Astrocyte (in vitro differentiated cells and primary cell): ENCODE measurements around the gene ENOX1.

Source experiments
- EZH2 ChIP-seq: IDR thresholded peaks from 2 replicates; pipeline ENCODE4 v1.6.1; 2012; ENCODE audit warnings: mild to moderate bottlenecking, low read length, inconsistent platforms; ENCODE audit not compliant: insufficient read depth
- TF ChIP-seq, protein P1 (sequence below): IDR thresholded peaks from 2 replicates; pipeline ENCODE4 v1.5.1; 2011; ENCODE audit warnings: low read depth, mild to moderate bottlenecking, inconsistent platforms, low read length, moderate library complexity; ENCODE audit not compliant: insufficient read depth

GRCh38 chr13:43730642-43731041 lies 56.1 kb downstream of the ENOX1 start:
- TF ChIP-seq EZH2 = no peak
- TF ChIP-seq, protein P1, sequence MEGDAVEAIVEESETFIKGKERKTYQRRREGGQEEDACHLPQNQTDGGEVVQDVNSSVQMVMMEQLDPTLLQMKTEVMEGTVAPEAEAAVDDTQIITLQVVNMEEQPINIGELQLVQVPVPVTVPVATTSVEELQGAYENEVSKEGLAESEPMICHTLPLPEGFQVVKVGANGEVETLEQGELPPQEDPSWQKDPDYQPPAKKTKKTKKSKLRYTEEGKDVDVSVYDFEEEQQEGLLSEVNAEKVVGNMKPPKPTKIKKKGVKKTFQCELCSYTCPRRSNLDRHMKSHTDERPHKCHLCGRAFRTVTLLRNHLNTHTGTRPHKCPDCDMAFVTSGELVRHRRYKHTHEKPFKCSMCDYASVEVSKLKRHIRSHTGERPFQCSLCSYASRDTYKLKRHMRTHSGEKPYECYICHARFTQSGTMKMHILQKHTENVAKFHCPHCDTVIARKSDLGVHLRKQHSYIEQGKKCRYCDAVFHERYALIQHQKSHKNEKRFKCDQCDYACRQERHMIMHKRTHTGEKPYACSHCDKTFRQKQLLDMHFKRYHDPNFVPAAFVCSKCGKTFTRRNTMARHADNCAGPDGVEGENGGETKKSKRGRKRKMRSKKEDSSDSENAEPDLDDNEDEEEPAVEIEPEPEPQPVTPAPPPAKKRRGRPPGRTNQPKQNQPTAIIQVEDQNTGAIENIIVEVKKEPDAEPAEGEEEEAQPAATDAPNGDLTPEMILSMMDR = no peak
